HepG2 (cell line): ENCODE results near the gene RAMP1.

ENCODE experiments used
- ZNF747 ChIP-seq: sonication (generic); formaldehyde crosslinking; IDR thresholded peaks from 2 replicates; pipeline ENCODE4 v1.8.1; 2023; ENCODE audit warnings: missing genetic modification reagents, mild to moderate bottlenecking, borderline replicate concordance
- TF ChIP-seq, protein P1 (sequence below): sonication (generic); formaldehyde crosslinking; IDR thresholded peaks from 2 replicates; pipeline ENCODE4 v1.4.0; 2020; ENCODE audit warnings: missing genetic modification reagents, mild to moderate bottlenecking, borderline replicate concordance
- TF ChIP-seq, protein P2 (sequence below): sonication (generic); formaldehyde crosslinking; IDR thresholded peaks from 2 replicates; pipeline ENCODE4 v1.4.0; 2020; ENCODE audit warnings: missing genetic modification reagents

- TF ChIP-seq, protein P1, sequence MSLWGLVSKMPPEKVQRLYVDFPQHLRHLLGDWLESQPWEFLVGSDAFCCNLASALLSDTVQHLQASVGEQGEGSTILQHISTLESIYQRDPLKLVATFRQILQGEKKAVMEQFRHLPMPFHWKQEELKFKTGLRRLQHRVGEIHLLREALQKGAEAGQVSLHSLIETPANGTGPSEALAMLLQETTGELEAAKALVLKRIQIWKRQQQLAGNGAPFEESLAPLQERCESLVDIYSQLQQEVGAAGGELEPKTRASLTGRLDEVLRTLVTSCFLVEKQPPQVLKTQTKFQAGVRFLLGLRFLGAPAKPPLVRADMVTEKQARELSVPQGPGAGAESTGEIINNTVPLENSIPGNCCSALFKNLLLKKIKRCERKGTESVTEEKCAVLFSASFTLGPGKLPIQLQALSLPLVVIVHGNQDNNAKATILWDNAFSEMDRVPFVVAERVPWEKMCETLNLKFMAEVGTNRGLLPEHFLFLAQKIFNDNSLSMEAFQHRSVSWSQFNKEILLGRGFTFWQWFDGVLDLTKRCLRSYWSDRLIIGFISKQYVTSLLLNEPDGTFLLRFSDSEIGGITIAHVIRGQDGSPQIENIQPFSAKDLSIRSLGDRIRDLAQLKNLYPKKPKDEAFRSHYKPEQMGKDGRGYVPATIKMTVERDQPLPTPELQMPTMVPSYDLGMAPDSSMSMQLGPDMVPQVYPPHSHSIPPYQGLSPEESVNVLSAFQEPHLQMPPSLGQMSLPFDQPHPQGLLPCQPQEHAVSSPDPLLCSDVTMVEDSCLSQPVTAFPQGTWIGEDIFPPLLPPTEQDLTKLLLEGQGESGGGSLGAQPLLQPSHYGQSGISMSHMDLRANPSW (CRISPR knock-in tag): no peak
- TF ChIP-seq ZNF747 (CRISPR knock-in tag): no peak
- TF ChIP-seq, protein P2, sequence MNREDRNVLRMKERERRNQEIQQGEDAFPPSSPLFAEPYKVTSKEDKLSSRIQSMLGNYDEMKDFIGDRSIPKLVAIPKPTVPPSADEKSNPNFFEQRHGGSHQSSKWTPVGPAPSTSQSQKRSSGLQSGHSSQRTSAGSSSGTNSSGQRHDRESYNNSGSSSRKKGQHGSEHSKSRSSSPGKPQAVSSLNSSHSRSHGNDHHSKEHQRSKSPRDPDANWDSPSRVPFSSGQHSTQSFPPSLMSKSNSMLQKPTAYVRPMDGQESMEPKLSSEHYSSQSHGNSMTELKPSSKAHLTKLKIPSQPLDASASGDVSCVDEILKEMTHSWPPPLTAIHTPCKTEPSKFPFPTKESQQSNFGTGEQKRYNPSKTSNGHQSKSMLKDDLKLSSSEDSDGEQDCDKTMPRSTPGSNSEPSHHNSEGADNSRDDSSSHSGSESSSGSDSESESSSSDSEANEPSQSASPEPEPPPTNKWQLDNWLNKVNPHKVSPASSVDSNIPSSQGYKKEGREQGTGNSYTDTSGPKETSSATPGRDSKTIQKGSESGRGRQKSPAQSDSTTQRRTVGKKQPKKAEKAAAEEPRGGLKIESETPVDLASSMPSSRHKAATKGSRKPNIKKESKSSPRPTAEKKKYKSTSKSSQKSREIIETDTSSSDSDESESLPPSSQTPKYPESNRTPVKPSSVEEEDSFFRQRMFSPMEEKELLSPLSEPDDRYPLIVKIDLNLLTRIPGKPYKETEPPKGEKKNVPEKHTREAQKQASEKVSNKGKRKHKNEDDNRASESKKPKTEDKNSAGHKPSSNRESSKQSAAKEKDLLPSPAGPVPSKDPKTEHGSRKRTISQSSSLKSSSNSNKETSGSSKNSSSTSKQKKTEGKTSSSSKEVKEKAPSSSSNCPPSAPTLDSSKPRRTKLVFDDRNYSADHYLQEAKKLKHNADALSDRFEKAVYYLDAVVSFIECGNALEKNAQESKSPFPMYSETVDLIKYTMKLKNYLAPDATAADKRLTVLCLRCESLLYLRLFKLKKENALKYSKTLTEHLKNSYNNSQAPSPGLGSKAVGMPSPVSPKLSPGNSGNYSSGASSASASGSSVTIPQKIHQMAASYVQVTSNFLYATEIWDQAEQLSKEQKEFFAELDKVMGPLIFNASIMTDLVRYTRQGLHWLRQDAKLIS (CRISPR knock-in tag): no peak
Measured at GRCh38 chr2:237824085-237824484, 35.3 kb upstream of the RAMP1 start.
